22Rv1 (cell line): ENCODE data around the gene FMNL3.

Source experiments
- ZFX ChIP-seq: fragments of 450-650 bp; IDR thresholded peaks from 2 replicates; pipeline ENCODE4 v1.6.1; 2017; ENCODE audit warnings: antibody characterized with exemption, borderline replicate concordance
- TF ChIP-seq, protein P1 (sequence below): fragments of 450-650 bp; IDR thresholded peaks from 2 replicates; pipeline ENCODE4 v1.5.1; 2017; ENCODE audit warnings: mild to moderate bottlenecking

DNA sequence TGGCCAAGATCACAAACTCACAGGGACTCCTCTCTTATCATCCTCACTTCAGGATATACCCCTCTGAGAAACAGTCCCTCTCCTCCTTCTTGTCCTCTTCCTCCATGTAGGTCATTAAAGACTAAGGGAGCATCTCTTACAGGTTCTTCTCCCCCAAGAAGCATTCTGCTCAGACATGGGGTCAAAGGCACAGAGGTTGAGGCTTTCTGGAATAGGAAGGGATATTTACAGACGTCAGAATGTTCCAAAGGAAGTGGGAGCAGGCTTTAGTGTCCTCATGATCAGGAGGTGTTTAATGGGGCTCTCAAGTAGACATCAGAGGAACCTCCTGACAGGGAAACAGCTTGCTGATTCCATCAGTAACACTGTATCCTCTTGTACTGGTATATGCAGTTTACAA is 47.5 kb downstream of the FMNL3 start:
- TF ChIP-seq, protein P1, sequence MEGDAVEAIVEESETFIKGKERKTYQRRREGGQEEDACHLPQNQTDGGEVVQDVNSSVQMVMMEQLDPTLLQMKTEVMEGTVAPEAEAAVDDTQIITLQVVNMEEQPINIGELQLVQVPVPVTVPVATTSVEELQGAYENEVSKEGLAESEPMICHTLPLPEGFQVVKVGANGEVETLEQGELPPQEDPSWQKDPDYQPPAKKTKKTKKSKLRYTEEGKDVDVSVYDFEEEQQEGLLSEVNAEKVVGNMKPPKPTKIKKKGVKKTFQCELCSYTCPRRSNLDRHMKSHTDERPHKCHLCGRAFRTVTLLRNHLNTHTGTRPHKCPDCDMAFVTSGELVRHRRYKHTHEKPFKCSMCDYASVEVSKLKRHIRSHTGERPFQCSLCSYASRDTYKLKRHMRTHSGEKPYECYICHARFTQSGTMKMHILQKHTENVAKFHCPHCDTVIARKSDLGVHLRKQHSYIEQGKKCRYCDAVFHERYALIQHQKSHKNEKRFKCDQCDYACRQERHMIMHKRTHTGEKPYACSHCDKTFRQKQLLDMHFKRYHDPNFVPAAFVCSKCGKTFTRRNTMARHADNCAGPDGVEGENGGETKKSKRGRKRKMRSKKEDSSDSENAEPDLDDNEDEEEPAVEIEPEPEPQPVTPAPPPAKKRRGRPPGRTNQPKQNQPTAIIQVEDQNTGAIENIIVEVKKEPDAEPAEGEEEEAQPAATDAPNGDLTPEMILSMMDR = no peak
- TF ChIP-seq ZFX = no peak
